NCI-H1694 (cell line): ENCODE results near the gene GPRIN2.
A peak's percentile ranks its signal among the peaks of the same experiment; 100 is the strongest.
"Not testable (repeated sequence)": the region's sequence is repeated elsewhere in the genome, so short reads cannot be mapped to it uniquely, and the experiment has no call there.

ENCODE experiments used
- DNase-seq: peaks from one replicate; lab custom pipeline; 2025; lab: John Stamatoyannopoulos, UW

Gene GPRIN2

DNA sequence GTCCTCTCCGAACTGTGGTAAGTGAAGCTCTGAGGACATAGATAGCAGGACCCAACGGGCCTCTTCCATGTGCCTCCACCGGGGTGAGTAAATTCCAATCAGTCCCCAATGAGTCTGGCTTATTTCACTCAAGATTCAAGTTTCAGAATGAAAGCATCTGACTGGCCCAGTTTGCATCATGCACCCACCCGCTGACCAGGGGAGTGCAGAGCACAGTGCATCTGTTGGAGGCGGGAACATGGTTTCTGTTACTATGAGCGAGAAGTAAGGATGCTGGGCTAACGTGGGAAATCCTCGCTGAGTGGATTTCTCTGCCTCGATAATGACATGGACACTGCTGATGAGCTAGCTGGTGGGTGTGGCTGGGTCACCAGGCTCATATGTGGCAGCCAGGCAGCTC lies 10.7 kb upstream of the GPRIN2 start:
- DNase-seq = not testable (repeated sequence)

DNA sequence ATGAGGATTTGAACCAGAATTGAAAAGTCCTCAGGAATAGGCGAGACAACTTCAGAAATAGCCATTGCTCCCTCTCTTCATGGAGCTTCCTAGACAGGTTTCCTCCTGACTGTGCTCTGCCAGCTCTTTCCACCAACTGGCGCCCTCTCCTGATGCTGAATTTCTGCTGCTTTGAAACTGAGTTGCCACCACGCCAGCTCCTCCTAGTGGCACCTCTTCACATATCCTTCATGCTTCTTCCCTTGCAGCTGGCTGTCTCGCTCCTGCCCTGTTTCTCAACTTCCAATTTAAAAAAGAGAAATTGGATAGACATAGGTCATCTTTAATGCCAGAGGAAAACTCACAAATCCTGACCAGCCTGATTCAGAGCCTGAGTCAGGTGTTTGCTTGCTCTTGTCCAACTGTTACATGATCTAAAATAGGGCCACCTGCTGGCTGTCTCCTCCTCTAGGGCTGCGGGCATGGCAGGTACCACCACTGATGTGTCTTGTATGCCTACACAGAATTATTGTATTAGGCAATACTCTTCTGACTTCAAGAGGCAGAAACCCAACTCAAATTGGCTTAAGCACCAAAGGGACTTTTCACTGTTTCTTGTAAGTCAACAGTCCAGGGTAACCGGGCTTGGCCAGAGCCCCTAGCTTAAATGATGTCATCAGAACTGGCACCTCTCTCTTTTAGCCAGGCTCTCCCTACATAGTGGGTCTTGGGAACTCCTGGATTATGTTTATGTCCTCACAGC lies 9.3 kb upstream of the GPRIN2 start:
- peak; percentile 46 for DNase-seq

DNA sequence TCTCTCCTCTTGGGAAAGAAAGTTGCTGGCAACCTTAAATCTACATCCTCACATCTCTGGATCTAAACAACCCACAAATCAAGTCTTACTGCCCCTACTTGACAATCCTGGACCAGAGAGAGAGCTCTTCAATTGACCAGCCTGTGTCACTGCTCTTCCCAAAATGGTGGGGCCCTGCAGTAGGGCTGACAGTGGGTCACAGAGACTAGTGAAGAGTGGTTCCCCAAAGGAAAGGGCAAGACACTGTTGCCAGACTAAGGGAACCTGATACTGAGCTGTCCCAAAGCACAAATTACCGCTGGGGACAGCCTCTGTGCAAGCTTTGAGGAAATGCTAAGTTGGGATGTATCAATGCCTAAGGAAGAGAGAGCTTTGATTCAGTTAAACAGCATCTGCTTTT lies 4.5 kb upstream of the GPRIN2 start:
- no peak for DNase-seq

DNA sequence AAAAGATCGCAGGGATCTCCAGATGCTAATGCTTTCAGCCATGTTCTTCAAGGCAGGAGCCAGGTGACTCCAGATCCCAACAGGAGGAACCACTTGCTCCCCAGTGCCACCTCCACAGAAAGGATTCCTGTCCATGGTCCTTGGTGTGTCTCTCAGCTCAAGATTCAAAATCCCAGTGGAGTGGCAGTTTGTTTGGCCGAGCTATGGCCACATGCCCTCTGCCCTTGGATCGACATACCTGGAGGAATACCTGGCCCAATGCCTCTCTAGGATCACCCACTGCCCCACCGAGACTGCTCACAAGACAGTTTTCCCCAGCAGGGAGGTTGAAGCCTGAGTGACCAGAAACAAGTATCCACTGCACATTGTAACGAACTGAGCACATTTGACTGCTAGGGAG lies 3.9 kb upstream of the GPRIN2 start:
- no peak for DNase-seq

DNA sequence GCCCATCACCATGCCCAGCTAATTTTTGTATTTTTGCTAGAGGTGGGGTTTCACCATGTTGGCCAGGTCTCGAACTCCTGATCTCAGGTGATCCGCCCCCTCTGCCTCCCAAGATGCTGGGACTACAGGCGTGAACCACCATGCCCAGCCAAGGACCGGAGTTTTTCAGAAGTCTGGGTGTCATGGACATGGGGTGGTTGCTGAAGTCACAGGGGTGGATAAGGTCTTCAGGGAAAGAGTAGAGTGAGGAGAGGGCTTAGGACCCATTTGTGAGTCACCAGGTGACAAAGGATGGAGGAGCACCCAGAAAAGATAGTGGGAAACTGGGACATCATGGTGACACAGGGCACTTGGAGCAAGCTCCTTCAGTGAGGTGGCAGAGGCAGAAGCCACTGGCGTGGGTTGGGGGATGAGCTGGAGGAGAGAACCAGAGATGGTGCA lies 2.8 kb upstream of the GPRIN2 start:
- DNase-seq = no peak

DNA sequence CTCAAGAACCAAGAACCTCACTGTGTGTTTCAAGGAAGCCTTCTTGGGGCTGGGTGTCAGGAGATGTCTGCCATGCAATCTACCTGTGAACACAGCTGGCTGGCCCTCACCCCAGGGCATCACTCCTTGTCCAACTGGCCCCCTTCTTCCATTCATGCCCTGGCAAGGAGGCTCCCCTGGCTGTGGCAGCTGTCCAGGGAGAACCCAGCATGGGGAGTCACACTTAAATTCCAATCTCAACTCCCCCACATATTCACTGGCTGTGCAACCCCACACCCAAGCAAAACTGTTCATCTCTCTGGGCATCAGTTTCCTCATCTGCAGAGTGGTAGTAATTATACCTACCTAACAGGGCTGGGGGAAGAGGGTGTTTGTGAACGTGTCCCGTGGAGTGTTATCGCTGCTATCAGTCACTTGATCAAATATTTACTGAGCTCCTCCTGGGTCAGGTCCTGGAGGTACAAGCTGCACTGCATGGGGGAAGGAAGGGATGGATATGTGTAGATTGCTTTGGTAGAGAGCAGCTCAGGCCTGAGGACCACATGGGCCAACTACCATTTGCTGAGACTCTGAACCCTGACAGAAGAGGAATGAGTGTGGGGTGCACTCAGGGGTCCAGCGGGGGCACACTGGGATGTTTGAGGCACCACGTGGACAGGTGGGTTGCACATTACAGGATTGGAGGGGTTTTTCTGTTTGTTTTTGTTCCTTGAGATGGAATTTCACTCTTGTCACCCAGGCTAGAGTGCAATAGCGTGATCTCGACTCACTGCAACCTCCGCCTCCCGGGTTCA lies 2.1 kb upstream of the GPRIN2 start:
- no peak for DNase-seq

DNA sequence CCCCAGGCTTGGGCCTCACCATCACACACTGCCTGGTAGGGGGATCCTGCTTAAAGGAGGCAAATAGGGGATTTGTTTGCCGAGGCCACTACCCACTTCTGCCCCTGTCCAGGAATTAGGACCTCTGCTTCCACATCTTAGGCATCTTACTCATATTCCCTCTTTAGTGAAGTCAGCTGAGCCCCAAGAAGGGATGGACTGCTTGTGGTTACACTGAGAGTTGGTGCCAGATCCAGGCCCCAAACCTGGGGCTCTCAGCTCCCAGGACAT lies 1.6 kb upstream of the GPRIN2 start:
- no peak for DNase-seq

DNA sequence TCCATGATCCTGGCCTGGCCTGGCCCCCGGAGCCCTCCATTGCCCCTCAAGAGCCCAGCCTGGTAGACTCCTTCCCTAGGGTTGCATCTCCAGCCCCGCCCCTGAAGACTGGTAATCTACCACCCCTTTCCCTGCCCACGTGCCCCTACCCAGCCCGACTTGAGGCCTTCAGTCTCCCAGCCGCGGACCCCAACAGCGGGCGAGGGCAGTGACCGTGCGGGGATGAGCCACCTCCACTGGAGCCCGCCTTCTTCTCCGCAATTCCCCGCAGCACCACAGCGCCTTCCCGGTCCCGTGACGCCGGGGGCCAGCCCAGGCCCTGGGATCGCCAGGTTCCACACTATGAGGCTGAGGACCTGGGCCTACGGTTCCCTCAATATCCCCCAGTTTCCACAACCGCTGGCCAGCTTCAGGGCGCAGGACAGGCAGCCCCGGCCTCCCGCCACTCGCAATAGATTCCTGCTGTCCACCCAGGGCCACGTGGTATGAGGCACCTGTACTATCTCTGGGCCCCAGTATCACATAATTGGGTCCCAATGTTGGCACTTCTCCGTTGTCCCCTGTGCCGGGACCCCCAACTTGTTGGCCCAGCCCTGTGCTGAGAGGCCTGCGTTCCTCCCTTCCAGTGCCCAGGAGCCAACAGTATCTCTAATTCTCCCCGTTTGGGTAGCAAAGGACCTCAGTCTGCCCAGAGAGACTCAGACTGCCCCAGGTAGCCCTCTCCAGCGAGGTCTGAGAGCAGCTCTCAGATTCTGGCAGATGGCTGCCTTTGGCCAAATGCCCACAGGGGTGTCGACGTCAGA lies 1.1 kb upstream of the GPRIN2 start:
- no peak for DNase-seq

DNA sequence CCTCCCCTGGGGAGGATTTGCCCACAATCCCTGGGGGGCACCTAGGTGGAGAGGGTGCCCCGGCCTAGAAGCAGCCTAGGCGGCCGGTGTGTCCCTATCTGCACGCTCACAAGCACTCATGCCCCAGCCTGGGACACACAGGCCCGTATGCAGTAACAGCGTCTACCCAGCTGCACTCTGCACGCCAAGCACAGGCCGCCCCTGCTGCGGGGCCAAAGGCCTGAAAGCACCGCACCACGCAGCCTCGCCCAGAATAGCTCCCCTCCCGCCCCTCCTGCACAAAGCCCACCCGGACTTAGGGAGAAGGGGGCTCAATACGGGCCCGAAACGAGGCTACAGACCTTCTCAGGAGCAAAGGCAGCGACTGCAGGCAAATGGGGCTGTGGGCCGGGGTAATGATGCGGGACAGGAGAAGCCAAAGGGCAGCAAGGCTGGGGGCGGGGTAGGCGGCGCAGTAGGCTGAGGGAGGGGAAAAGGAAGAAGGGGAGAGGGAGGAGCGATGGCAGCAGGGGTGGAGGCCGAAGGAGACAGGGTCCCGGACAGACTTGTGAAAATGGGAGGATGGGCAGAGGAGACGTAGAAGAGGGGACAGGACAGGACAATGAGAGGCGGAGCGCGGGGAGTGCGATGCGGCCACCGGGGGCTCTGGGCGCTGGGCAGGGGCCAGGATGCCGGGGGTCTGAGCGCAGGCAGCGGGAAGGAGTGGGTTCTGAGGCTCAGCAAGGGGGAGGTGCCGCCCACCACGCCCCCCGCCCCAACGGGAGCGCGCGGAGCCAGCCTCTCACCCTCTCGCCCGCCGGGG lies 544 bp downstream of the GPRIN2 start:
- no peak for DNase-seq

DNA sequence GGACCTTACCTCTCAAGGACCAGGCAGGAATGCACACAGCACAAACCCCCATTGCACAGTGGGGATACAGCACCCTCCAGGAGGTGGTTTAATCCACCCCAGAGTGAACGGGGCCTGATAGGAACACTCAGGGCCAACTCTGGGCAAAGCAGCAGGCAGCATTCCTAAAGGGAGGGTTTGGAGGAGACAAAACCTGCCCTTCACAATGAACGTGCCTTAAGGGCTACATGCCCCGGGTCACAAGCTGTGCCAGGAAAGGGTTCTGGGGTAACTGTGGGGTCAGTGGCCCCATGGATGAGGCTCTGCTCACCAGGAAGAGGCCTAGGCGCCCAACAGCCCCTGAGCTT lies 1.1 kb downstream of the GPRIN2 start:
- no peak for DNase-seq

DNA sequence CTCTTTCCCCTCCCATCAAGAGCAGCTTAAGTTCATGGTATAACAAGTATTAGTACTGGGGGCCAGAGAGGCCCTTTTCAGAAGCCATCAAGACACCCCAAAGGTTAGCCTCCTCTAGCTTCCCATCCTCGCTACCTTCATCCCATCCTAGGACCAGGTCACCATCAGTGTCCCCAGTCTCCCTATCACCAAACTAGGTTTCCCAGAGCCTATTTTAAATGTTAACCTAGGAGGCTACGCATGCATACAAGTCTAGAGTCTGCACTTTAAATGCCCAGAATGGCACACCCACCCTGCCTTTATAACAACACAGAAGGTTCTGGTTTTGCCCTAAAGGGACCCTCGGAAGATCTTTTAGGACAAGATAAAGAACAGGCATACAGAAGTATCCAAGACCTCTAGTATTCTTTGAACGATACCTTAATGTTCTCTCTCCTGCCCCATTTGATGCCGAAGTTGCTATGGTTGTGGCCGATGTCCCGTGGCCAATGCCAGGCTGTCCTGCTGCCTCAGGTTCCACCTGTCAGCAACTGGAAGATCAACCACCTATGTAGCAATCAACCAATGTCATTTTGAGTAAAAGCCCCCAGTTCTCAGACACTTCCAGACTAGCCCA lies 2.2 kb downstream of the GPRIN2 start:
- no peak for DNase-seq

DNA sequence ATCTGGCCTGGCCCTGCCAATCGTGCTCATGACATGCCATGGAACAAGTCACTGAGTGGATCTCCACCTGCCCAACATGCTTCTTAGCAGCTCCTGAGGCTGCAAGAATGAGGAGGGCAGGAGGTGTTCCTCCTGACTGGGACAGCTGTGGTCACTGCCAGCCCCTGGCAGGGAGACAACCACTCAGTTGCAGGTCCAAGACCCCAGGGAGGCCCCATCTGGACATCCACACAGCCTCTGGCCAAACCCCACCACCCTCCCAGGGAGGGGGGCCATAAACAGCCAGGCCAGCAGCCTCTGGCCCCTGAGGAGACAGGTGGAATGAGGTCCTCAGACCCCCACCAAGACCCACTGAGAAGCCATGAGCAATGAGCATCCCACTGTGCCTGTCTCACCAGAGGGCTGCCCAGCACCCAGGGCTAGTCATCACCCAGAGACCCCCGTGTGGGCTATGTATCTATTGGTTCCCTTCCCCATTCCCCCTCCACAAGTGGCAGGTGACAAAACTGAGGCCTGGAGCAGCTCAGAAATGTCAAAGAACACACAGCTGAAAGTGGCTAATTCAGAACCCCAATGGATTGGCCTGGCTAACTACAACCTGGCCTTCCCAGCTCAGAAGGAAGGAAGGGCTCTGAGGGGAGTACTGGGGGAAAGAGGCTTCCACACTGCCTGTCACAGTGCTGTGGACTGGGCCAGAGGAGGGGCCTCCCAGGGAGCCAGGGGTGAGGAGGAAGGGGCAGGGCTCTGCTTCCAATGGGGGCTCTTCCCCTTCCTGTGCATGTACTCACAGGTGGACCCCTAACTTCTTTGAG lies 3.0 kb downstream of the GPRIN2 start:
- no peak for DNase-seq

DNA sequence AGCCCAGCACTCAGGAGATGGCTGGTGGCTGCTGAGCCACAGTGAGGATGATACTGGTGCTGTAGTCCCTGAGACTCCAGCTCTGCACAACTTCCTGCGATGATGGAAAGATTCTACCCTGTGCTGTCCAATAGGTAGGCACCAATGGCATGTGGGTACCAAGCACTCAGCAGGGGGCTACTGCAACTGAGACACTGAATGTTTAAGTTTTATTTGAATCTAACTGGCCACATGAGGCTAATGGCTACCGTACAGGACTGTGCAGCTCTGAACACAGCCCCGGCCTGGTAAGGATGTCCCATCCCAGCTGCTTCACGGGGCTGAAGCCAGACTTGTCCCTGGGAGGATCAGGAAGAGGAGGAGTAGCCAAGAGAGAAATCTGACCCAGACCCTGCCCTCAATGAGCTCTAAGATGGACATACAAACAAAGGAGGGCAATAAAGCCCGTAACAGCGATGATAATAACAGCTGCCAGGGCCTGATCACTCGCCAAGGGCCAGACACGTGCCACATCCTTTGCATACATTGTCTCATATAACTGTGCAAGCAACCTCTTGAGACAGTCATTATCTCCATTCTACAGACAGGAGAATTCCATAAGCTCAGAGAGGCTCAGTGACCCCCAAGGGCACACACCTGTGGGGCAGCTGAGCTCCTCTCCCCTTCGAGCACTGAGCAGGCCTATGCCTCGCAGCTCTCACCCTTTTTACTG lies 3.8 kb downstream of the GPRIN2 start:
- DNase-seq = no peak

DNA sequence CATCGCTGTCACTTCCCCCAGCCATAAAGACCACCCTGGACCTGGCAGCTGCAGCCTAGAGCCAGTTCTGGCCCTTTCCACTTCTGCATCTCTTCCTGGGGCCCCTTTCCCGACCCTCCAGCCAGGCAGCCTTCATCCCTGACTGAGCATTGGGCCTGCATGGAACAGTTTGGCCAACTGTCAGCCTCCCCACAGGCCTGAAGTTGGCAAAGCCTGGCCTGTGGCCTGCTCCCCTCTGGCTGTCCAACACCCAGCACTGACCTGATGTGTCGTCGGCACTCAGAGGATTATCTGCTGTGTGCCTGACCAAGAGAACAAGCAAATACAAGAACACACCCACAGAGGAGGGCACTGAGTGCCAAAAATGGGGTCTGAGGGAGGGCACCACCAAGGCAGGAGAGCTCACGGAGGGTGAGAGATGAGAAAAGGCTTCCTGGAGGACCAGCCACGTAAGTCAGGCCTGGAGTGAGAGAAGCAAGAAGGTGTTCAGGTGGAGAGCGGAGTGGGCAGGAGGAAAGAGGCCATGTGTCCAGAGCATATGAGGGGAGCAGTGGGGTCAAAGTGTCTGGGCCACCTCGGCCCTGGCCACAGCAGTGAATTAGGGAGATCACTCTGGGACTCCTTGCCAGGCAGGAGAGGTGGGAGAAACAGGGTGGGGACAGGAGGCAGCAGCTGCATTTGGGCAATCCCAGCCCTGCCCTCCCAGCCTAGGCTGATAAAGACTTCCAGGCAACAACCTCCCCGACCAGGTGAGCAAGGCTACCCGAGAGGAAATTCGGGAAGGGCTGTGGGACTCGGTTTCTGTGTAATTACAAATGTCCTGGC lies 4.5 kb downstream of the GPRIN2 start:
- DNase-seq = no peak

DNA sequence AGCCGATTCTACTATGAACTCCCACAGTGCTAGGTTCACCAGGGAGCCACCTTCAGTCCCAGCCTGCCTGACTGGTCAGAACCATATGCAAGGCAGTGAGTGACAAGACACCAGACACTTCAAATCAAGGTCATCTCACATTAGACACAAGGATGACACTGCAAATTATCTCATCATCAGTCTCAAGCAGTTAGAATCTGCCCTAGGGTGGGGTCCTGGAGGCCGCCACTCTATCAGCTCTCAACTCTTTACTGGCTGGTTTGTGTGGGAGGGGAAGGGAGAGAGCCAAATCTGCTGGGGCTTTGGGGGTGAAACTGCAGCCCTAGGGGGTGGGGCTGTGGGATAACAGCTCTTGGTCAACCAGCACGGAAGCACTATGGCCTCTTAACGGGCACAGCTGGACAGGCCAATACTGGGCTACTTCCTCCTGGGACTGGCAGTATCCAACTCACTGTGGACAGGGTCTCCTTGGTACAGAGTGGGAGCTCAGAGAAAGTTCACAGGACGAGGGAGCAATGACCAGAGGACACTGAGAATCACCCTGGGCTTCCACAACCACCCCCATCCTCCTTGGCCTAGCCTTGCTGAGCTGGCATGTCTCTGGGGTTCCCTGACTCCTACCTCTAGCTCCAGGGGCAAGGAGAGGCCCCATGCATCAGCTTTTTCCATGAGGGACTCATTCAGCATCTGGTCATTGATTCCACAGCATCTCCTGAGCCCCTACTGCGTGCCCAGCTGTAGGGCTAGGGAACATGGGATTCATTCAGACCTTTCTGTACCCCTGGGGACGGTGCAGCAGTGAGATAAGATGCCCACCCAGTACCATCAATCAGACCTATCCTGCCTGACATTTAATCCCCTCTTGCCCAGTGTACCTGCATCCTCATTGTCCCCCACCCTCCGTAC lies 5.4 kb downstream of the GPRIN2 start:
- no peak for DNase-seq

DNA sequence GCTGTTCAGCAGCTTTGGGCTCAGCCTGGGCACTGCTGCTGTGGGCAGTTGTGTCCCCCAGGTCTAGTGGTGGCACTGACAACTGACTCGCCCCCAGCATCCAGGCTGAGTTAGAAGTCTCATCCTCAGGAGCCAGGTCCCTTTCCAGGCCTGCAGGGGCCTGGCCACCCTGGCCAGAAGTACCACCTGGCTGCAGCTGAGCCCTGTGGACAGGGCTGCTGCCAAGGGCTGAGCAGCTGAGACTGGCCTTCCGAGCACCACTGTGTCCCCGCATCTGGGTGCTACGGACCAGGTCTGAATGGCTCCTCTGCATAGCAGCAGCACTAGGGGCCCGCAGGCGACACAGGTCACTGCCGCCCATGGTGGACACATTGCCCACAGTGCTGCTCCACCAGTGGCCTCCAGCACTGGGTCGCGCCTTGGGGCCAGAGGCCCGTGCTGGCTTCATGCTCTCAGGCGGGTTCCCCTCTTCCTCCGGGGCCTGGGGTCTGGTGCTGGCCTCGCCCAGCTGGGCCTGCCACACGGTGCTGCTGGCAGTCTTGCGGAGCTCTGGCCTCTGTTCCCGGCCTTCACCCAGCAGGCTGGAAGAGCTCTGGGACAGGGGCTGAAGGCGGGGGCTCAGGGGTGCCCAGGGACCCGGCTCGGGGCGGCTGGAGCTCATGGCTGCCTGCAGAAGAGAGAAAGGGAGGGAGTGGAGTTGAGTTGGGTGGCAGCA lies 6.2 kb downstream of the GPRIN2 start:
- DNase-seq = no peak

DNA sequence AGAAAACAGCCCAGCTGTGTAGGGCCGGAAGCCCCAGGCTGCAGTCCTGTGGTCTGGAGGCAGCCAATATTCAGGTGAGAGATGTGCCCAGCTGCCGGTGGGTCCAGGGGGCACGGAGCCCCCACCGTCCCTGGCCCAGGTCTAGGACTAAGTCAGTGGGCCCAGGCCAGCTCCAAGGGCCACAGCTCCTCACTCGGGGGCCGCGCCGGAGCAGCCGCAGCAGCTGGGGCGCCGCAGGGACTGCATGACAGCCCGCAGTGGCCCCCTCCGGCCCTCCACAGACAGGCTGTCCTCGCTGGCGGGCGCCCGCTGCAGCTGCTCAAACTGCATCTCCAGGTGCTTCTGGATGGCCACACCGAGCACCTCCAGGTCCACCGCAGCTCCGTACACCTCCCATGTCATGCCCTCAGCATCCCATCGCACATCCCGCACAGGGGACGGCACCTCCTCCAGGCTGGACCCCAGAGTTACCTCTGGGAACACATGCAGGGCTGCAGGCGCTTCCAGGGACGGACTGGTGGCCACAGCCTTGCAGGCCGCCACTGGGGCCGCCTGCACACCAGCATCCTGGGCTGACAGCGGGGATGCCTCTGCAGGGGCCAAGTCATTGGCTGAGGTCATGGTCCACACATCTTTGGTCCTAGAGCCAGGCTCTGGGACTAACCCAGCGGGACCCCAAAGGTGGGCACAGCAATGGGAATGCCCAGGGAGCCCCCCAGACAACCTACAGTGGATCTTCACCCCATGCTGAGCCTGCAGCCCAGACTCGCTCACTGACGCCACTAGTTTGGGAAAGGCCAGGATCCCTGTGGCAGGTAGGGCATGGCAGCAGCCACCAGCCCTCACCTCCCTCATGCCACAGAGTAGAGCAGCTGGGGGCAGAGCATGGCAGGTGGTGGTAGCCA lies 7.0 kb downstream of the GPRIN2 start:
- no peak for DNase-seq
